Muscle layer of colon (tissue), 2 donors: ENCODE data around the gene RBM34.
A peak's percentile ranks its signal among the peaks of the same experiment; 100 is the strongest.
"Not testable (repeated sequence)": the region's sequence is repeated elsewhere in the genome, so short reads cannot be mapped to it uniquely, and the experiment has no call there.

Source experiments
- H3K27ac ChIP-seq: one replicate; pipeline ENCODE4 v1.7.0; 2013; ENCODE audit warnings: low read depth, mild to moderate bottlenecking, low read length, moderate library complexity
- H3K27me3 ChIP-seq, 2 donors: one replicate each; pipeline ENCODE4 v1.7.0; 2013; ENCODE audit warnings: low read length in 2 of 2, mild to moderate bottlenecking in 2 of 2; ENCODE audit not compliant: insufficient read depth in 2 of 2, control insufficient read depth in 1 of 2
- H3K36me3 ChIP-seq: one replicate; pipeline ENCODE4 v1.7.0; 2013; ENCODE audit warnings: mild to moderate bottlenecking, low read length; ENCODE audit not compliant: insufficient read depth
- H3K4me1 ChIP-seq: one replicate; pipeline ENCODE4 v1.7.0; 2013; ENCODE audit warnings: mild to moderate bottlenecking, low read length; ENCODE audit not compliant: insufficient read depth
- H3K4me3 ChIP-seq, 2 donors: one replicate each; pipeline ENCODE4 v1.7.0; 2013; ENCODE audit warnings: low read length in 2 of 2, low read depth in 1 of 2, mild to moderate bottlenecking in 1 of 2, moderate library complexity in 1 of 2
- H3K9ac ChIP-seq: one replicate; pipeline ENCODE4 v1.7.0; 2013; ENCODE audit warnings: low read length
- H3K9me3 ChIP-seq: one replicate; pipeline ENCODE4 v1.7.0; 2013; ENCODE audit warnings: mild to moderate bottlenecking, low read length
- donor health status: abdominal sarcoma.
- donor health status: Adenocarcinoma of cecum.

The RBM34 gene

DNA sequence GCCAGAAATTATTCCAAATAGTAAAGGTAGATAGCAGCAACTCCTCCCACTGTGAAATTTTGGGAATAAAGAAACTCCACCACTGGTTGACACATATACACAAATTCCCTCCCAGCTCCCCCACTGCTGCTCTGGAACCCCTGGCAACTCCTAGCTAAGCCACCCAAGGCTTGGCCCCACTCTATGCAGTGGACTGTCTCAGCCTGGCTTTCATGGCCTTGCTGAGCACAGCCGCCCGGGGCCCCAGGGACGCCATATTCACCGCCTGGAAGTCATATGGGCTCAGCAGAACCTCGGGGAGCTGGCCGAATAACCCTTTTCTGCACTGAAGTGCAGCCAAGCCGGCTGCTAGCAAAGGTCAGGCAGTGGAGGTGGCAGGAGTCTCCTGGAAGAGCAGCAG is 15.4 kb upstream of the RBM34 start:
- Histone ChIP-seq H3K4me1 (no peaks in the 10 kb centered on the region), H3K9ac (no peak overlapping the region), H3K4me3 (no peak overlapping the region), H3K27ac (no peak overlapping the region), H3K27me3 (no peaks in the 10 kb centered on the region), H3K36me3 (peaks cover 32% of the 10 kb centered on the region), H3K9me3 (no peaks in the 10 kb centered on the region)

DNA sequence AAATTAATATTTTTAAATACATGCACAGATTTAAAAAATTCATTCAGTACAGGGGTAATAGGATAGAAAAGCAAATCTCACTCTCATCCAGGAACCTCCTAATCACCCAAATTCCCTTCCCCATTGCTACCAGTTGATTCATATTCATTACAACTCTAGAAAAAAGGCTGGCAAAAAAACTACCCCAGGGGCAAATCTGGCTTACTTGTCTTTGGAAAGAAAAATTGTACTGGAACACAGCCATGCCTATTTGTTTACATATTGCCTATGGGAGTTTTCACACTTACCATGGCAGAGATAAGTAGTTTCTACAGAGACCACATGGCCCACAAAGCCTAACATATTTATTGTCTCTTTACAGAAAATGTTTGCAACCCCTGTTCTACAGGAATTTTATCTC is 8.9 kb upstream of the RBM34 start:
- Histone ChIP-seq H3K4me3 (no peak overlapping the region), H3K27me3 (no peaks in the 10 kb centered on the region), H3K9ac (no peak overlapping the region), H3K36me3 (peaks cover 39% of the 10 kb centered on the region), H3K27ac (no peak overlapping the region), H3K9me3 (no peaks in the 10 kb centered on the region), H3K4me1 (no peaks in the 10 kb centered on the region)

DNA sequence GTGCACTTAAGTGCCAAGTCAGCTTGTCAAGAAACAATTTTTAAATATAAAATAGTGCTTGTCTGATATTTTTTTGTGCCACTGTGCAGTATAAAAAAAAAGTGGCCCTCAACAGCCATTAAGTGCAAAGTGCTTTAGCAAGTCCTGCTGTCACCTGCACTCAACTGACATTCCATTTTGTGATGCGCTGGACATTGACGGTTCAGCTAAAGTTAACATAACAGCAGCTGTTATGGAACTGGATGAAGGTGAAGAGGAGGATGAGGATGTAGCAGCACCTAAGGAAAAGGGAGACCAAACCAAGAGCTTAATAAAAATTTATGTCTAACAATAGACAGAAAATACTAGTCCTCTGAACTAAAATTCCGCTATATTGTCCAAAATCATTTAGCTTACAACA is 7.3 kb upstream of the RBM34 start:
- Histone ChIP-seq H3K27ac (no peak overlapping the region), H3K27me3 (no peaks in the 10 kb centered on the region), H3K36me3 (peaks cover 28% of the 10 kb centered on the region), H3K9me3 (no peaks in the 10 kb centered on the region), H3K9ac (no peak overlapping the region), H3K4me3 (no peak overlapping the region), H3K4me1 (no peaks in the 10 kb centered on the region)

DNA sequence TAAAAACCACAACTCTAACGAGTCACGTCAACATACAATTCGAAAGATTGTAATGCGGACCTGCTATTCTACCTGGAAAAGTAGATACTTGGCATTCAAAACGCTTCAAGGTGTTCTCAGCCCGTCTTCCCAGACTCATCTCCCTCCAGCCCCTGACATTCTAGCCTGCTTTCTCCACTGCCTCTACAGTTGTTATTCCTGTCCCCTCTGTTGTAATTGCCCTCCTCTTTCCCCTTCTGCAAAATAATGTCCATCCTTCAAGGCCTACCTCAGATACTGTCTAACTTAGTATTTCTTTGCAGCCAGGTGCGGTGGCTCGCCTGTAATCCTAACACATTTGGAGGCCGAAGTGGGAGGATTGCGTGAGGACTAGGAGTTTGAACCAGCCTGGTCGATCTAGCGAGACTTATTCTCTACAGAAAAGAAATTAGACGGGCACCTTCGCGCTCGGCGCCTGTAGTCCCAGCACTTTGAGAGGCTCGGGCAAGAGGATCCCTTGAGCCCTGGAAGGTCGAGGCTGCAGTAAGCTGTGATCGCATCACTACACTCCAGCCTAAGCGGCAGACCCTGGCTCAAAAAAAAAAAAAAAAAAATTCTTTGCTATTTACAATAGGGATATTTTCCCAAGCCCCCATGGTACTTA is 756 bp upstream of the RBM34 start:
- Histone ChIP-seq H3K36me3 (peaks cover 11% of the 10 kb centered on the region), H3K27me3 (no peaks in the 10 kb centered on the region), H3K4me1 (peaks cover 8% of the 10 kb centered on the region), H3K27ac (peak overlapping the region; percentile 87), H3K9ac (peak overlapping the region; percentile 59), H3K4me3 (peak overlapping the region; percentile 79 to 82), H3K9me3 (no peaks in the 10 kb centered on the region)

DNA sequence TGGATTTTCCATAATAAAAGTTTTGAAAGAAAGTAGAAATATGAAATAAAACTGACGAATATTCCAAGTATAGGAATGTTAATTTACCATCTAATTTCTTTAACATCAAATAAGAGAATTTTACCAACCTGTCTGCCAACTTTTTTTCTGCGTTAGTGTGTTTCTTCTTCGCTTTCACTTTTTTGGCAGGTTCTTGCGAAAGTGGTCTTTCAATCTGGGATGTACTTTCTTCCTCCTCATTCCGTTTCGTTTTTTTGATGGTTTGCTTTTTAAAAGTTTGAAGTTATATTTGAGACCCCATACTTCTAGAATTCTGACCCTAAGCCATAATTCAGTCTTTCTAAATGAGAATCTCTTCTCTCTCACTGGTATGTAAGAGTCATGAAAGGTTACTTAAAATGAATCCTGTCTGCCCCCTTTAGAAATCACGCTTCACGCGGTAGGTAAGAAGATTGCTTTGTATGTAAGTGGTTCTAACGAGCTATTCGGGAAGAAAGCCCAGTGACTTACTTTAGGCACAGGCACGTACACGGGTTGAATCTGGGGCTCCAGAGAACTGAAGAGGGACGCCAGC is 580 bp downstream of the RBM34 start:
- H3K27me3 ChIP-seq = no peaks in the 10 kb centered on the region
- peaks cover 8% of the 10 kb centered on the region for H3K4me1 ChIP-seq
- peak overlapping the region; percentile 79 to 82 for H3K4me3 ChIP-seq
- H3K9ac ChIP-seq = peak overlapping the region; percentile 59
- peaks cover 18% of the 10 kb centered on the region for H3K36me3 ChIP-seq
- H3K9me3 ChIP-seq = no peaks in the 10 kb centered on the region
- peak overlapping the region; percentile 87 for H3K27ac ChIP-seq

DNA sequence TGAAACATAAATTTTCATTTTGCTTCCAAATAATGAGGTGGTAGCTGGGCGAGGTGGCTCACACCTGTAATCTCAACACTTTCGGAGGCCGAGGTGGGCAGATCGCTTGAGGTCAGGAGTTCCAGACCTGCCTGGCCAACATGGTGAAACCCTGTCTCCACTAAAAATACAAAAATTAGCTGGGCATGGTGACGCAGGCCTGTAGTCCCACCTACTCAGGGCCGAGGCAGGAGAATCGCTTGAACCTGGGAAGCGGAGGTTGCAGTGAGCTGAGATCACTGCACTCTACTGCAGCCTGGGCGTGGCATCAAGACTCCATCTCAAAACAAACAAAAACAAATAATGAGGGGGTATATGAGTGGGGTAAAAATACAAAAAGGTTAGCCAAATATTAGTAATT is 1.1 kb downstream of the RBM34 start:
- not testable (repeated sequence) for H3K4me1 ChIP-seq, H3K9me3 ChIP-seq, H3K9ac ChIP-seq, H3K27me3 ChIP-seq
- Histone ChIP-seq H3K36me3 (peaks cover 18% of the 10 kb centered on the region), H3K27ac (peak overlapping the region; percentile 87), H3K4me3 (peak overlapping the region; percentile 79 to 82)

DNA sequence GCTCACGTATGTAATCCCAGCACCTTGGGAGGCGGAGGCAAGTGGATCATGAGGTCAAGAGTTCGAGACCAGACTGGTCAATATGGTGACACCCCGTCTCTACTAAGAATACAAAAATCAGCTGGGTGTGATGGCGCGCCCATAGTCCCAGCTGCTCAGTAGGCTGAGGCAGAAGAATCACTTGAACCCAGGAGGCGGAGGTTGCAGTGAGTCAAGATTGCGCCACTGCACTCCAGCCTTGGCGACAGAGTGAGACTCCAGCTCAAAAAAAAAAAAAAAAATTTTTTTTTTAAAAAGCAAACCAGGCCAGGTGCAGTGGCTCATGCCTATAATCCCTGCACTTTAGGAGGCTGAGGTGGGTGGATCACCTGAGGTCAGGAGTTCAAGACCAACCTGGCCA is 1.8 kb downstream of the RBM34 start:
- not testable (repeated sequence) for H3K4me3 ChIP-seq, H3K27ac ChIP-seq, H3K9ac ChIP-seq, H3K9me3 ChIP-seq, H3K27me3 ChIP-seq, H3K4me1 ChIP-seq
- H3K36me3 ChIP-seq = peaks cover 25% of the 10 kb centered on the region

DNA sequence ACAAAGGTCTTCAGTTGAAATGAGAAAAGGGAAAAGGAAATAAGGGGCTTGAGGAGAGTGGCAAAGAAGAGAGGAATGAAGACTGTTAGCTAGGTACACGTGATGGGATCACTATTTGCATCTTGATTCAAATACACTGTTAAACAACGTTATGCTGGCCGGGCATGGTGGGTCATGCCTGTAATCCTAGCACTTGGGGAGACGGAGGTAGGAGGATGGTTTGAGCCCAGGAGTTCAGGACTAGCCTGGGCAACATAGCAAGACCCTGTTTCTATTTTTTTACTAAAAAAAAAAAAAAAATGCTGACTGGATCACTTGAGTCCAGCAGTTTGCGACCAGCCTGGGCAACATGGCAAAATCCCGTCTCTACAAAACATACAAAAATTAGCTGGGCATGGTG is 2.4 kb downstream of the RBM34 start:
- H3K27ac ChIP-seq = no peak overlapping the region

DNA sequence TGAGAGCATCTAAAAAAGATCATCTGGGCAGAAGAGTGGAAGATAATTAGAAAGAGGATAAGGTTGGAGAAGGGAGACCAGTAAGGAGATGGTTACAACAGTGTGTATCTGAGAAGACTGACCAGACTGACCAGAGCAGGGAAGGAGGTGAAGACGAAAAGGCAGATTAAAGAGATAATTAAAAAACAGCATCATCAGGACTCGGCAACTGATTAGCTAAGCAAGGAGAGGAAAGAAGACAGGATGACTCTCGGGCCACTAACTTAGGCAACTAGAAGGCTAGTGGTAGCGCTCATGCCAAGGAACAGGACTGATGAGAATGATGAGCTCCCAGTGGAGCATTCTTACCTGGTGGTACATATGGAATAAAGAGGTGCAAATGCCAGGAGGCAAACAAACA is 3.9 kb downstream of the RBM34 start:
- peaks cover 8% of the 10 kb centered on the region for H3K4me1 ChIP-seq
- H3K27me3 ChIP-seq = no peaks in the 10 kb centered on the region
- peaks cover 33% of the 10 kb centered on the region for H3K36me3 ChIP-seq
- H3K9me3 ChIP-seq = no peaks in the 10 kb centered on the region
- H3K9ac ChIP-seq = no peak overlapping the region
- H3K27ac ChIP-seq = no peak overlapping the region
- no peak overlapping the region for H3K4me3 ChIP-seq

More for the DNA sequence above, 2.4 kb downstream of the RBM34 start:
- Histone ChIP-seq H3K36me3 (peaks cover 31% of the 10 kb centered on the region), H3K4me3 (no peak overlapping the region), H3K27me3 (no peaks in the 10 kb centered on the region), H3K9me3 (no peaks in the 10 kb centered on the region), H3K4me1 (peaks cover 8% of the 10 kb centered on the region), H3K9ac (no peak overlapping the region)

DNA sequence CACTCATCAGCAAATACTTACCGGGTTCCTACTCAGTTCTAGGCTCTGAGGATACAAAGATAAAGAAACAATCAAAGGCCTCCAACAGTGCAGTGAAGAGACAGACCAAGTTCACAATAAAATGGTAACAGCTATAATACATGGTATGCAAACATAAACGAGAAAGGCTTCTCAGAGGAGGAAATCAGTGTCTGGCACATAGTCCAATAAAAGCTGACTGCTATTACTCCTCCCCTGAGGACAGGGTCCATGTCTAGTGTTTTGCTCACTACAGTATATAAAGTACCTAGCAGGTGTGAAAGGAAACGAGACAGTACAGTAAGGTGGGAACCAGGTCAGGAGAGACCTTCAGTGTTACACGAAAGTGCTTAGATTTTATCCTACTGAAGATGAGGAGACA is 4.3 kb downstream of the RBM34 start:
- Histone ChIP-seq H3K36me3 (peaks cover 34% of the 10 kb centered on the region), H3K4me1 (peaks cover 8% of the 10 kb centered on the region), H3K27ac (no peak overlapping the region), H3K27me3 (no peaks in the 10 kb centered on the region), H3K4me3 (no peak overlapping the region), H3K9ac (no peak overlapping the region), H3K9me3 (no peaks in the 10 kb centered on the region)

DNA sequence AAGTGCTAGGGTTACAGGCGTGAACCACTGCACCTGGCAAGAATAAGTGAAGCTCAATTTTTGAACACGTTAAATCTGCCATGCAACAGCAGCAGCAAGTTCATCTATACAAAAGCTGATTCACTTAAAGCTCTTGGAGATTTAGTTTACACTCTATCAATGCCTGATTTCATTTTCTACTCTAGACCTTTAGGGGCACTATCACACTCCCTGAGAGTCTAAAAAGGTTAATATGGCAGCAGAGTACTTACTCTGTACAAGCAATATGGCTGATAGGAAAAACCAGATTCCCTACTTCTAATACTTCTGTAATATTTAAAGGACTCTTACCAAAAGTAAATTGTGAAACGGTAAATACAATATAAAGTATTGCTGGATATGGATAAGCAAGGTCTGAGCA is 4.8 kb downstream of the RBM34 start:
- Histone ChIP-seq H3K27ac (no peak overlapping the region), H3K9ac (no peak overlapping the region)

DNA sequence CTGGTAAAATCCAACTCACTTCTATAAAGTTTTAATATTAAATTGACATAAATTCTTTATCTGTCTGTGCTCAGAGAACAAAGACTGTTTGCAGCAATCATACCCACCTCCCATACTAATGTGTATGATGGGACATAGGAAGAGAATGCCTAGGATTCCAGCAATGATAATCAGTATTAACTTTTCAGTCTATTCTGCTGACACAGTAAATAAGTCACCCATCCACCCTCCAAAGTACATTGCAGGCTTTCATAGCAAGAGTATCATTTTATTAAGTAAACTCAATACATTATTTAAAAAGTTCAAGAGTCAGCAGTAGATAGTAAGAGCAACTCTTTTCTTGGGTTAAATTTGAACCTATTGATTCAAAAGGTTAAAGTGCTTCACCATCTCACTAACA is 8.8 kb downstream of the RBM34 start:
- Histone ChIP-seq H3K9ac (no peak overlapping the region), H3K27me3 (no peaks in the 10 kb centered on the region), H3K4me3 (no peak overlapping the region), H3K27ac (no peak overlapping the region), H3K4me1 (no peaks in the 10 kb centered on the region), H3K36me3 (peaks cover 52% of the 10 kb centered on the region), H3K9me3 (no peaks in the 10 kb centered on the region)

More for the DNA sequence above, 4.8 kb downstream of the RBM34 start:
- Histone ChIP-seq H3K9me3 (no peaks in the 10 kb centered on the region), H3K36me3 (peaks cover 38% of the 10 kb centered on the region), H3K27me3 (no peaks in the 10 kb centered on the region), H3K4me1 (peaks cover 8% of the 10 kb centered on the region), H3K4me3 (no peak overlapping the region)
